Activated naive CD8-positive, alpha-beta T cell treated with anti-CD3 and anti-CD28 coated beads, Interleukin-2, amount 10 ng/mL, durations not matched to agents 7 days and 5 days (primary cell): ENCODE measurements around the gene TIRAP. TPM values are rescaled to one million over a fixed set of nuclear protein-coding genes. Genes with fewer than 3 reads are reported as not detected.

Experiments
- ATAC-seq: fragments of 150-1000 bp; cut with Tn5 transposase; one replicate; pipeline ENCODE4 v1.10.0; 2021; ENCODE audit warnings: low read depth, moderate library complexity
- POLR2A ChIA-PET: fragments of 350-600 bp; sonication (Branson Sonifier 250); formaldehyde crosslinking; loops from one replicate; lab custom pipeline; 2021; ENCODE audit warnings: antibody characterized with exemption; lab: Charles Lee
- DNase-seq: peaks from one replicate; pipeline ENCODE4 v3.0.0; 2021
- H3K27ac Mint-ChIP-seq: one replicate; pipeline ENCODE4 v1.8.0; 2022; ENCODE audit warnings: mild to moderate bottlenecking, mixed read lengths
- H3K27me3 Mint-ChIP-seq: one replicate; pipeline ENCODE4 v1.8.0; 2022; ENCODE audit warnings: mild to moderate bottlenecking, moderate library complexity, mixed read lengths
- H3K36me3 Mint-ChIP-seq: one replicate; pipeline ENCODE4 v1.8.0; 2021; ENCODE audit warnings: mild to moderate bottlenecking, mixed read lengths
- H3K4me1 Mint-ChIP-seq: one replicate; pipeline ENCODE4 v1.8.0; 2021; ENCODE audit warnings: mixed read lengths
- H3K4me3 Mint-ChIP-seq: one replicate; pipeline ENCODE4 v1.8.0; 2022; ENCODE audit warnings: mild to moderate bottlenecking, moderate library complexity, mixed read lengths
- H3K9me3 Mint-ChIP-seq: one replicate; pipeline ENCODE4 v1.8.0; 2021; ENCODE audit warnings: mixed read lengths
- total RNA-seq, 2 experiments: library from RNA; stranded (reverse); gene quantifications; one replicate each; pipeline ENCODE4 v1.2.3, GENCODE V29; 2021

TIRAP gene
- total RNA-seq, 2 experiments from 2014 or later: 15.6 to 18.8 TPM

DNA sequence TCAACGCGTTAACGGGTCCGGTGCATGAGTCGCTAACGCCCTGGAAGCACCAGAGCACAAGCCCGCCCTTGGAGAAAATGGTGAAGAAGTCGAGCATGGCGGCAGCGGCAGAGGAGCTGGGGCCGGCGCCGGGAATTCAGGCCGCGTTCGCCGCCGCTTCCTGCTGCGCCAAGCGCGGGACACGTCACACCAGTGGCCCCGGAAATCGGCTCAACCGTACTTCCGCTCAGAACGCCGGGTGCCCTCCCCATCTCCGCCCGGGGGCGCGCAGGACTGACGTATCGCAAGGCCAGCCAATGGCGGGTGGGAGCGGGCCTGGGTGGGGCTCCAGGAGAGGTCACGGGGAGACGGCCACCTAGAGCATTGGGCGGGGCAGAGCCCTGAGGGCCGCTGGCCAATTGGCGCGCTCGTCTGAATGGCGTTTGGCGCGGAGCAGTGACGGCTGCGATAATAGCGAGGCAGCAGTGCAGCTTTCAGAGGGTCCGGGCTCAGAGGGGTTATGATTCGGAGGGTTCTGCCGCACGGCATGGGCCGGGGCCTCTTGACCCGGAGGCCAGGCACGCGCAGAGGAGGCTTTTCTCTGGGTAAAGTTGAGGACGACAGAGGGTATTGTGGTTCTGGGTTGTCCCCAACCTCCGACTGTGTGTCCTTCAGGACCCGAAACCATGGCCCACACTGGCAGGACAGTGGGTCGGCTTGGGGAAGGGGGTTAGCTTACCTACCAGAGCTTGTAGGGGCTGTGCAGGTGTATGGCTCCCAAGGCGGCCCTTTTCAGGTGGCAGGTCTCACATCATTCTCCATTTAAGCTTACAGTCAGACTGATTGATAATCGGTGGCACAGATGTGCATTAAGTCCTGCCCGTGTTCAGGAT lies 13.9 kb upstream of the TIRAP start, which contains the start of the genes FOXRED1 and SRPRA:
Gene FOXRED1 (plus strand): TSS at position 447 of the 872 bp plus-strand sequence. CDS start 53 bp downstream, at position 500.
Gene SRPRA (minus strand): TSS at position 188 of the 872 bp plus-strand sequence. CDS start 91 bp downstream, at position 97.
- ATAC-seq (peak; percentile 99), DNase-seq (peak; percentile 99)
- no peaks in the 10 kb centered on the region for H3K27me3 Mint-ChIP-seq
- peak within 1 kb of the TSS; percentile 98 for H3K4me3 Mint-ChIP-seq
- H3K4me1 Mint-ChIP-seq: peaks cover 35% of the 10 kb centered on the region
- no peaks in the 10 kb centered on the region for H3K9me3 Mint-ChIP-seq
- peaks cover 32% of the 10 kb centered on the region for H3K36me3 Mint-ChIP-seq
- H3K27ac Mint-ChIP-seq: peak within 1 kb of the TSS; percentile 97
- POLR2A ChIA-PET: interaction anchor here (0.6 to 3.5 kb wide), 13 partner anchors 13 to 604 kb away, joined by 3 to 52 read pairs (median 4); partner anchors contain the start of genes DCPS, FAM118B, HYLS1 and RPUSD4

DNA sequence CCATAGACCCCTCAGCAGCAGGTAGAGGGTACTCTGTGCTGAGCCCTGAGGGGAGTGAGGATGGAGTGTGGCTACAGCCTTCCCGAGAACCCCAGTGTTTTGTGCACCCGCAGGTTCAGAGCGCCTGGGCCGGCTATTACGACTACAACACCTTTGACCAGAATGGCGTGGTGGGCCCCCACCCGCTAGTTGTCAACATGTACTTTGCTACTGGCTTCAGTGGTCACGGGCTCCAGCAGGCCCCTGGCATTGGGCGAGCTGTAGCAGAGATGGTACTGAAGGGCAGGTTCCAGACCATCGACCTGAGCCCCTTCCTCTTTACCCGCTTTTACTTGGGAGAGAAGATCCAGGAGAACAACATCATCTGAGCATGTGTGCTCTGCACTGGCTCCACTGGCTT lies 5.6 kb upstream of the TIRAP start:
- H3K36me3 Mint-ChIP-seq: peaks cover 25% of the 10 kb centered on the region
- ATAC-seq (no peak), DNase-seq (no peak)
- no peaks in the 10 kb centered on the region for H3K27me3 Mint-ChIP-seq
- no peak overlapping the region for H3K27ac Mint-ChIP-seq
- POLR2A ChIA-PET: no interaction called here
- H3K4me1 Mint-ChIP-seq: peaks cover 18% of the 10 kb centered on the region
- H3K4me3 Mint-ChIP-seq: no peak overlapping the region
- no peaks in the 10 kb centered on the region for H3K9me3 Mint-ChIP-seq

DNA sequence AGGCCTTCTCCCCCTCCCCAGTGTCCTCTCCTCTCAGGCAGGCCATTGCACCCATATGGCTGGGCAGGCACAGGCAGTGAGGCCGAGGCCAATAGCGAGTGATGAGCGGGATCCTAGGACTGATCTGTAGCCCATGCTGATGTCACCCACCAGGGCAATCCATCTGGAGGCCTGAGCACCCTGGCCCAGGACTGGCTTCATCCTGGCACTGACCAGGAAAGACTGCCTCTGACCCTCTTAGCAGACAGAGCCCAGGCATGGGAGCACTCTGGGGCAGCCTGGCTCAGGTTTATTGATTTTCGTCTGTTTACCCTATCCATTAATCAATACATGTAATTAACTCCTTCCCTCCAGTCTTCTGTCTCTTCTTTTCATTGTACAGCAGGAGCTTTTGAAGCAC lies 5.1 kb upstream of the TIRAP start:
- H3K4me1 Mint-ChIP-seq: peaks cover 18% of the 10 kb centered on the region
- H3K9me3 Mint-ChIP-seq: no peaks in the 10 kb centered on the region
- ATAC-seq (no peak), DNase-seq (no peak)
- no peaks in the 10 kb centered on the region for H3K27me3 Mint-ChIP-seq
- peaks cover 22% of the 10 kb centered on the region for H3K36me3 Mint-ChIP-seq
- no peak overlapping the region for H3K4me3 Mint-ChIP-seq
- no peak overlapping the region for H3K27ac Mint-ChIP-seq
- POLR2A ChIA-PET: no interaction called here

- no peaks in the 10 kb centered on the region for H3K27me3 Mint-ChIP-seq
- peaks cover 24% of the 10 kb centered on the region for H3K4me1 Mint-ChIP-seq
- no peak for ATAC-seq
- POLR2A ChIA-PET: interaction anchor here (4.9 kb wide), 1 partner anchor 10 kb away, joined by 52 read pairs; the partner anchor contains the start of genes FOXRED1 and SRPRA
- H3K36me3 Mint-ChIP-seq: peaks cover 24% of the 10 kb centered on the region
- no peak for DNase-seq
- H3K4me3 Mint-ChIP-seq: no peak overlapping the region
- no peaks in the 10 kb centered on the region for H3K9me3 Mint-ChIP-seq
- peak overlapping the region; percentile 80 for H3K27ac Mint-ChIP-seq
These were observed 3.7 kb upstream of the TIRAP start for GRCh38 chr11:126279191-126279590.

DNA sequence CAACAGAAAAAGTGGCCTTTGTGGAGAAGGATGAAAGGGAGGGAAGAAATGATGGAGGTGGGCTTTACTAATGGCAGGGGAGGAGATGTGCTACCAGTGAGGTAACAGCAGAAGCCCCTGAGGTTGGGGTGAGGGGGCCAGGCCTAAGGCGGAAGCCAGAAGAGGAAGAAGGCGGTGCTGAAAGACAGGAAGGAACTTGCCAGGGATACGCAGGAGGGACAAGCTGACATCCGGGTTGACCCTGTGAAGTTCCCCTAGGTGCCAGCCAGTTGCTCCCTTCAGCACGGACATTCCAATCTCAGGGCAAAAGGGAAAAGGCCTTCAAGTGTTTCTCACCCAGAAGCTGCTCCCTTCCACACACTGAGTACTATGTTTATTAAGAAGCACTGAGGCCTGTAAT lies 2.3 kb upstream of the TIRAP start:
- Mint-ChIP-seq H3K36me3 (peaks cover 19% of the 10 kb centered on the region), H3K4me1 (peaks cover 34% of the 10 kb centered on the region), H3K4me3 (peak overlapping the region; percentile 29), H3K27me3 (no peaks in the 10 kb centered on the region), H3K9me3 (no peaks in the 10 kb centered on the region), H3K27ac (peak overlapping the region; percentile 80)
- POLR2A ChIA-PET: interaction anchor here (0.6 to 4.9 kb wide), 2 partner anchors 12 to 84 kb away, joined by 3 to 52 read pairs; partner anchors contain the start of genes FOXRED1 and SRPRA
- ATAC-seq: no peak
- no peak for DNase-seq

DNA sequence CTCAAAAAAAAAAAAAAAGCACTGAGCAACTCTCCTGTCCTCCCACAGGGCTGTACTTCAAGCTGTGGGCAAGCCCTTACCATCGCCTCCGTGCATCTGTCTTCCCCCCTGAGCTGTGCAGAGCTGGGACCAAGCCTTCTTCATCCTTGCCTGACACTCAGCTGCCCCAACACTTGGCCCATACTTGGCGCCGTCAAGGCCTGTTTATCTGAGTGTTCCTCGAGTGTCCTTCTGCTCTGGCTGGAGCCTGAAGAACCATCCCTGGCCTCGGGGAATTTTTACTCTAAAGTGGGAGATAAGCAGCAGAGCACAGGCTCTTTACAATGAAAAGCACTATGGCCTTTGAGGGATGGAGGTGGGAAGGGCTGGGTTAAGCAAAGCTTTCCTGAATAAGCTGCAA lies 1.6 kb upstream of the TIRAP start:
- DNase-seq: no peak
- Mint-ChIP-seq H3K4me1 (peaks cover 34% of the 10 kb centered on the region), H3K9me3 (no peaks in the 10 kb centered on the region), H3K27me3 (no peaks in the 10 kb centered on the region), H3K27ac (peak overlapping the region; percentile 92), H3K36me3 (peaks cover 14% of the 10 kb centered on the region), H3K4me3 (peak overlapping the region; percentile 98)
- no peak for ATAC-seq
- POLR2A ChIA-PET: interaction anchor here (4.9 kb wide), 1 partner anchor 12 kb away, joined by 52 read pairs; the partner anchor contains the start of genes FOXRED1 and SRPRA

- H3K4me1 Mint-ChIP-seq: peaks cover 34% of the 10 kb centered on the region
These were observed 1.2 kb upstream of the TIRAP start for GRCh38 chr11:126281666-126282175.

GRCh38 chr11:126282361-126282735 lies 545 bp upstream of the TIRAP start:
- peaks cover 18% of the 10 kb centered on the region for H3K36me3 Mint-ChIP-seq
- DNase-seq: peak; percentile 53
- peaks cover 34% of the 10 kb centered on the region for H3K4me1 Mint-ChIP-seq
- POLR2A ChIA-PET: interaction anchor here (0.7 to 4.9 kb wide), 5 partner anchors 10 to 395 kb away, joined by 3 to 52 read pairs (median 5); partner anchors contain the start of genes DCPS, FOXRED1, HYLS1 and SRPRA
- H3K4me3 Mint-ChIP-seq: peak overlapping the region; percentile 98
- no peaks in the 10 kb centered on the region for H3K27me3 Mint-ChIP-seq
- ATAC-seq: peak; percentile 27
- H3K27ac Mint-ChIP-seq: peak overlapping the region; percentile 92
- H3K9me3 Mint-ChIP-seq: no peaks in the 10 kb centered on the region

More at GRCh38 chr11:126281666-126282175, 1.2 kb upstream of the TIRAP start:
- Mint-ChIP-seq H3K9me3 (no peaks in the 10 kb centered on the region), H3K27me3 (no peaks in the 10 kb centered on the region), H3K27ac (peak overlapping the region; percentile 92), H3K4me3 (peak overlapping the region; percentile 98), H3K36me3 (peaks cover 15% of the 10 kb centered on the region)
- no peak for DNase-seq
- POLR2A ChIA-PET: interaction anchor here (1.0 to 4.9 kb wide), 4 partner anchors 10 to 394 kb away, joined by 3 to 52 read pairs (median 6); partner anchors contain the start of genes FOXRED1, HYLS1 and SRPRA
- ATAC-seq: no peak

DNA sequence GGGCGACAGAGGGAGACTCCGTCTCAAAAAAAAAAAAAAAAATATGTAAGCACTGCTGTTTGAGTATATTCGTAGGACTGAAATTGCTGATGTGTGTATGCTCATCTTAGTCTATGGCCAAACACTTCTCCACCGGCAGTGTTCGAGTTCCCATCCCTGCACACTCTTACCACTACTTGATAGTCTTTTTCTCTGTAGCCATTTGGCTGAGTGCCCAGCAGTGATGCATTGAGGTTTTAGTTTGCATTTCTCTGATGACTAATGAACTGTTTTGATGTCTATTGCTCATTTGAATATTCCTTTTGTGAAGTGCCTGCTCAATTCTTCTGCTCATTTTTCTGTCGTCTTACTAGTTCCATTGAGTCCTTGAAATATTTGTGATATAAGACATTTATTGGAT lies 1.9 kb downstream of the TIRAP start:
- no peak for DNase-seq
- POLR2A ChIA-PET: interaction anchor here (1.8 kb wide), 1 partner anchor 16 kb away, joined by 15 read pairs; no protein-coding TSS in a partner anchor

GRCh38 chr11:126288237-126288636 lies 5.3 kb downstream of the TIRAP start:
- Mint-ChIP-seq H3K4me3 (no peak overlapping the region), H3K4me1 (peaks cover 17% of the 10 kb centered on the region), H3K36me3 (peaks cover 11% of the 10 kb centered on the region), H3K9me3 (no peaks in the 10 kb centered on the region), H3K27ac (no peak overlapping the region), H3K27me3 (no peaks in the 10 kb centered on the region)
- ATAC-seq (no peak), DNase-seq (no peak)
- POLR2A ChIA-PET: no interaction called here

More for the DNA sequence above, 1.9 kb downstream of the TIRAP start:
- Mint-ChIP-seq H3K4me1 (peaks cover 32% of the 10 kb centered on the region), H3K27ac (peak overlapping the region; percentile 9), H3K9me3 (no peaks in the 10 kb centered on the region), H3K36me3 (peaks cover 11% of the 10 kb centered on the region), H3K27me3 (no peaks in the 10 kb centered on the region), H3K4me3 (peak overlapping the region; percentile 98)
- ATAC-seq: no peak

- Mint-ChIP-seq H3K9me3 (no peaks in the 10 kb centered on the region), H3K27ac (no peak overlapping the region), H3K4me1 (peaks cover 4% of the 10 kb centered on the region), H3K36me3 (peaks cover 15% of the 10 kb centered on the region), H3K4me3 (no peak overlapping the region), H3K27me3 (no peaks in the 10 kb centered on the region)
- no peak for ATAC-seq
- DNase-seq: no peak
- POLR2A ChIA-PET: no interaction called here
These were observed 8.0 kb downstream of the TIRAP start for GRCh38 chr11:126290887-126291286.

DNA sequence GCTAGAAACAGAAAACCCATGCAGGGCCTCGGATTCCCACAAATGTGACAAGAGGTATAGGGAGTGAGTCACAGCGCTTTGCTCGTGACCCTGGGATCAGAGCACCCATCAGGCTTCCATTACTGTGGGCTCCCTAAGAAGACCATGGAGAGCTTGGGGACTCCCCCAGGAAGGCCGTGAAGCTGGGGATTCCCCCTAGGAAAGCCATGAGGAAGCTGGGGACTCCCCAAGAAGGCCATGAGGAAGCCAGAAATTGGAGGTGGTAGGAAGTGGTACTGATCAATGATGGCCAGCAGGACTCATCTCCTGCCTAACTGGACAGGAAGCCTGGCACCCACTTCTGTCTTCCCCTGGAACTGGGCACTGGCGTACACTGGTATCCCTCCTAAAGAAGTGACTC lies 10.8 kb downstream of the TIRAP start:
- no peak overlapping the region for H3K4me3 Mint-ChIP-seq
- peaks cover 9% of the 10 kb centered on the region for H3K4me1 Mint-ChIP-seq
- H3K36me3 Mint-ChIP-seq: peaks cover 13% of the 10 kb centered on the region
- H3K27ac Mint-ChIP-seq: no peak overlapping the region
- no peak for ATAC-seq
- H3K9me3 Mint-ChIP-seq: no peaks in the 10 kb centered on the region
- no peak for DNase-seq
- no peaks in the 10 kb centered on the region for H3K27me3 Mint-ChIP-seq
- POLR2A ChIA-PET: interaction anchor here (0.9 kb wide), 1 partner anchor 10 kb away, joined by 3 read pairs; the partner anchor contains the start of gene DCPS

- Mint-ChIP-seq H3K4me1 (peaks cover 12% of the 10 kb centered on the region), H3K4me3 (no peak overlapping the region), H3K9me3 (no peaks in the 10 kb centered on the region), H3K27me3 (no peaks in the 10 kb centered on the region), H3K36me3 (peaks cover 17% of the 10 kb centered on the region), H3K27ac (no peak overlapping the region)
- POLR2A ChIA-PET: no interaction called here
- ATAC-seq (no peak), DNase-seq (no peak)
These were observed 14.1 kb downstream of the TIRAP start for GRCh38 chr11:126297004-126297403.
